ENCODE data around the gene KCNC4.

The KCNC4 gene

GRCh38 chr1:110212169-110213142, 2.3 kb downstream of the KCNC4 start:
- no peak for DNase-seq

DNA sequence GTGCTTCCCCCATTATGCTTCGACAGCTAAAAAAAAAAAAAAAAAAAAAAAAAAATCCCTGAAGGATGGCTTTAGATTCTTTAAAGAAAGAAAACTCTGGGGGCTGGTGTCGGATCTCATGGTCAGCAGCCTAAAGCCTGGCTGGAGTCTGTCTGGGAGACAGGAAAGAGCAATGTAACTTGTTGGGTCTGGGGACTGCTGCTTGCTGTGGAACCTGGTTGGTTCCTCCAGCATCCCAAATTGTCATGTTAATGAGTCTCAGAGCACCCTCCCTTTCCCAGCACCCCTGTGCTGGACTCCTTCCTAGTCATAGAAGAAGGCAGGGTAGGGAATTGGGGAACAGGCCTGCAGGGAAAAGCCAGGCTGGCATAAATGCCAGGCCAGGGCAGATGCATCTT, 3.0 kb downstream of the KCNC4 start:
- no peak for DNase-seq

DNA sequence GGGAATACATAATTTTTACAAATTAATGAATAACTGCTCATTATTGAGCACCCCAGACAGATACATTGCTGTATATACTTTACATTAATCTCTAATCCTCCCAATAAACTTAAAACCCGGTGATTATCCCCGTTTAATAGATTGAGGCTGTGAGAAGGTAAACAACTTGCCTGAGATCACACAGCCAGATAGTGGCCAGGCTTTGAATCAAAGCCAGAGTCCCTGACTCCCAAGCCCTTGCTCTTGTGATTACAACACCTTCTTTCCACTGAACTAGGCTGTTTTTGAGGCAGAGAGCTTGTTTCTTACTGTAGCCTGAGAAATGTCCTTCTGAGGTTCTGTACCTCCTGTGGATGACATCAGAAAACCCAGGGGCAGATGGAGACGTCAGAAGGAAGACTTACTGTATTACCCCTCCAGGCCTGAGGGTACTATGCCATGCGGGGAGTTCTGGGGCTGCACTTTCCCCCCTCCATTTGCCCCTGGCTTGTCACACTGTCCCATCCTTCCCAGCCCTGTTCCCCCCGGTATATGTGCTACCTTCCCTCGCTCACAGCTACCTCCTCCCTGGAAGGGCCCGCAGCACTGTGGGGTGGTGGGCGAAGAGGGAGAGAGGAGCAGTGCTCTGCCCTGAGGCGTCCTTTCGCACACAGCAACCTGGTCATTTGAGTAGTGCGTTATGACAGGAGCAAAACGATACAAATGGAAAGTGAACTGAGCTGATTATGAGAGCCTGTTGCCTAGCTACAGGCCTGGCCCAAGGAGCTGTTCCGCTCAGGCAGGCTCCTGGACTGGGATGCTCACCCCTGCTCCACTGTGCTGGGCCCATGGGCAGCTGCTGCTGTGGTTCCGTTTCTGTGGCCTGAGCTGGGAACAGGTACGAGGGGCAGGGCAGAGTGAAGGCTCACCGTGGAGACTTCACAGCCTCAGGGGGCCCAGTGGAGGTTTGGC, 4.6 kb downstream of the KCNC4 start:
- DNase-seq: no peak

DNA sequence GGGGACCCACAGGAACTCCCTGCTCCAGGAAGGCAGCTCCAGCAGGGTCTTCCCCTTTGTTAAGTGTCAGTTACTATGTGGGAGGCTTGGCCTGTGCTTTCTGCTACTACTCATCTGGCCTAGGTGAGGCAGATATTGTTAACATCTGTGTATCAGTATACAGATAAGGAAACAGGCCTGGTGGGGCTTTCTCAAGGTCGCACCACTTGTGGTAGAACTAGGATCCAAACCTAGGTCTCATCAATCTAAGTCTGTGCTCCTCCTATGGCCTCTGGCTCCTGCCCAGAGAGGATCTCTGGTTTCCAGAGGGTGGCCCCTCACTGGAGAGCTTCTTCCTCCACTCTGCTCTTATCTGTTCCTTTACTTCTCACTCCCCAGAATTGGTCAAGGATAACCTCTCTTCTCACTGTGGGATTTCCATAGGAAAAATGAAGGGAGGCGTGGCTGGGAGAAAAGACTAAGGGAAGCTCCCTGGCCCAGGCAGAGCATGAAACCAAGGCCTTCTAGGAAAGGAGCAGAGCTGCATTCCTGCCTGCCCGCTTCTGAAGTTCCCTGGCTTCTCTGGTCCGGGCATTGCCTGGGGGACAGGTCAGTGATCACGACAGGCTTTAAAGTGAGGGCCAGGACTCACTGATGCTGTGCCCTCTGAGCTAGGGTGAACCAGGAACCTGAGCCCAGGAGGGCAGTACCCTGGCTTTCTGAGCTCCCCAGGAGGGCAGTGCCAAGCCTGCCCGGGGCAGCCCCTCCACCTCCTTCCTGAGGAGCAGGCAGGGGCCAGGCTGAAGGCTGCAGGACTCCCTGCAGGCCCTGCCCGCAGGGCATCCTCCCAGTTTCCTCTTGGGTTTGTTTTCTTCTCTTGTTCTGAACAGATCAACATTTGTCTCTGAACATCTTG, 5.8 kb downstream of the KCNC4 start:
- DNase-seq: no peak

DNA sequence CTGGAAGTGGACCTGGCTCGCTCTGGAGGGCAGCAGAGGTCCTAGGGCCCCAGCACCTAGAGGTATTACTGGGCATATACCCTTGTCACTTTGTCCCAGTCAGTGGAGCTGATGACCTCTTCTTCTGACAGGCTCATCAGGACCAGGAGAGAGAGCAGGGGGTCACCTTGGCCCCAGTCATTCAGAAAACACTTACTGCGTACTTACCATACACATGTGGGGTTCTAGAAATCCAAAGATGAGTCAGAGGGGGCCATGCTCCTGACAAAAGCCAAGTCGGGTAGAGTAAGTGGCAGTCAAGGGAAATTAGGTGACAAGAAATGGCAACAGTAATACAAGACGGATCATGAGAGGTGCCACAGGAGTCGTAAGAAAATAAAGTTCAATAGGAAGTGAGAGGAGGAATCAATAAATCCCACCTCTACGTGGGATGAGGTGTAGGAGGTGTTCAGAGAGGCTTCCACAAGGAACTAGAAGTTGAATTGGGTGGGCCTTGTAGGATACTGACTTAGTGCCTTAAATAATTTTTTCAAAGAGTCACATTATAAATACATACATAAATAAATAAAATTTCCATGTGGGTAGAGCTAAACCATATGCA, 6.8 kb downstream of the KCNC4 start:
- DNase-seq: no peak

GRCh38 chr1:110218137-110218536, 8.0 kb downstream of the KCNC4 start:
- no peak for DNase-seq

- DNase-seq: no peak
Measured at GRCh38 chr1:110218739-110219138, 8.6 kb downstream of the KCNC4 start.

DNA sequence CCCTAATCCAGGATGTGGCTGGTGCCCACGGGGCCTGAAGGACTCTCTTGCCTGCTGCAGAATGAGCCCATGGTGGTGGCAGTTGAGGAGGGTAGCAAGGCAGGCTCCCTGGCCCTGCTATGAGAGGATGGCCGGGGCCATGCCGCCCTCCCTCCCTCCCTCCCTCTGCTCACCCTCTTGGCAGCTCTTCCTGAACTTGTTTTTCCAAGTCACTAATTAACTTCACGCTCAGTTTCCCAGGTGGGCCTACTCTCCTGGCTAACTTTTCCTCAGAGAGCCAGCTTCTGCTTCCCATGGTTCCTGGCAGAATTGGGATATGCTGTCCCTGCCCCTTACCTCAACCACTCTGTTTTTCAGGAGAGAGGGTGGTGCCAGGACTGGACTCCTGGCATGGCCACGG, 10.2 kb downstream of the KCNC4 start:
- DNase-seq: no peak

GRCh38 chr1:110221119-110221518, 11.0 kb downstream of the KCNC4 start:
- no peak for DNase-seq

GRCh38 chr1:110223127-110223526, 13.0 kb downstream of the KCNC4 start:
- no peak for DNase-seq

DNA sequence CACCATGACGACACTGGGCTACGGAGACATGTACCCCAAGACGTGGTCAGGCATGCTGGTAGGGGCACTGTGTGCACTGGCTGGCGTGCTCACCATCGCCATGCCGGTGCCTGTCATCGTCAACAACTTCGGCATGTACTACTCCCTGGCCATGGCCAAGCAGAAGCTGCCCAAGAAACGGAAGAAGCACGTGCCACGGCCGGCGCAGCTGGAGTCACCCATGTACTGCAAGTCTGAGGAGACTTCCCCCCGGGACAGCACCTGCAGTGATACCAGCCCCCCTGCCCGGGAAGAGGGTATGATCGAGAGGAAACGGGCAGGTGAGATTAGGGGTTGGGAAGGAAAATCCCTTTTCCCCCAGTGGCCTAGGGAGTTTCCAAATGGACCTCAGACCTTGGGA, 13.5 kb downstream of the KCNC4 start:
- no peak for DNase-seq

DNA sequence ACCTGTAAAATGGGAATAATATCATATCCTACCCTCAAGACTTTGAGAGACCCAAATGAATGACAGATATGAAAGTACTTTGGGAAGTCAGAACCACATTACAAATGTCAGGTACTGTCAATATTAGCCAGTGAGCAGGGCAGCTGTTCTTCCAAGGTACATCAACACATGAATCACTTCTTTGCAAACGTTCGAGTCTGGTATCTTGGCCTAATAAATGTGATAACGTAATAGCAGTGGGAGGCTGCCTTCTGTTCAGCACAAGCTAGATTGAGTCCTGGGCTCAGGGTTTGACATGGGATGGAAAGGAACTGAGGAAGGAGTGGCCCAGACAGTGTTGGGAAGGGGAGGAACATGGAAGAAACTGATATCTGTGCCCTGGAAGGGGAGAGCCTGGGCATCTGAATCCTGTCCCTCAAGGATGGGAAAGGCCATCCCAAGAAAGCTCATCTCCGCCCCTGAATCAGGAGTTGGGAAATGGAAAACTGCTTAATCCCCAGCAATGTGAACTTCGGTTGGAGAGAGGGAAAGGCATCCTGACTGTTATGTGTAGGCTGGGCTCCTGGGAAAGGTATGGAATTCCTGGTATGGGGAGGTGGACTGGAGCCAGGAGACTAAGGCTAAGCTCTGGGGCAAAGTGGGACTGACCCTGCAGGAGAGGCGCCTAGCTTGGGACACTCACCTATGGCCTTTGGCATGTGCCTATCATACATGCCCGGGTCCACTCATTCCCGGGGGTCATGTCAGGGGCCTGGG, 14.3 kb downstream of the KCNC4 start:
- no peak for DNase-seq

GRCh38 chr1:110225212-110225611, 15.1 kb downstream of the KCNC4 start:
- no peak for DNase-seq

- no peak for DNase-seq
Measured at GRCh38 chr1:110225756-110226404, 15.8 kb downstream of the KCNC4 start.

- no peak for DNase-seq
Measured at GRCh38 chr1:110227774-110228173, 17.7 kb downstream of the KCNC4 start.

DNA sequence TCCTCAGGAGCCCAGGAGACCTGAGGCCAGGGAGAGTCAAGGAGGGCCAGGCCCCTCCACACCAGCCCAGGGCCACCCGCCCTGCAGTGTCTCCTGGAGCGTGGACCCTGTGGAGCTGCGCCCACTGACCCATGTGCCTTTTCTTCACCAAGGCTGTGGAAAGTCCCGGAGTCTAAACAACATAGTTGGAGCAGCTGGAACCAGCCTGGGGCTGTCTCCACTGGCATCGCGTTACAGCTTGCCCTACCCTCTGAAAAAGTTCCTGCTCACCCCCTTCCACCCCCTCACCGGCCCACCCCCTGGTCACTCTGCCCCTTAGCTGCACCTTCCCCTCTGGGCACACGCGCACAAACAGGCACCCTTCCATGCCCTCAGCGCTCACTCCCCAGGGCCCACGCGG, 18.3 kb downstream of the KCNC4 start:
- no peak for DNase-seq

DNA sequence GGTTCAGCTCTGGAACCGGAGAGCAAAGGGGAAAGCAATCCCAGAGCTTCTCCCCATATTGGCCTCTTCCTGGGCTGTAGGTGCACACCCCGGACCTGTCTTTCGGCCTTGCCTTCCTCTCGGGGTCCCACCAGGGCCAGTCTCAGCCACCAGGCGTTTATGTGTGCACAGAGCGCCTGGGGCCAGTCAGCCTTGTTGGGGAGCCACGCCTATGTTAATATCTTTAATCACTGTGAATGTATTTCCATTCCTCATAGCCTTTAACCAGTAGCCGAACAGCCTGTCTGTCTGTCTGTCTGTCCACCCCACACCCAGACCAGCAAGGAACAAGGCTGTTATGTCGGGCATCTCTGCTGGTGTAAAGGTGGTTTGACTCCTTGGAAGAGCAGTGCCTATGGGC, 18.8 kb downstream of the KCNC4 start:
- no peak for DNase-seq

- no peak for DNase-seq
Measured at GRCh38 chr1:110229348-110230001, 19.4 kb downstream of the KCNC4 start.

GRCh38 chr1:110230381-110231199, 20.5 kb downstream of the KCNC4 start:
- no peak for DNase-seq

Measured in NCI-H524 treated with DMSO at 0.1 percent for 48 hours (cell line).